D721Med (cell line): ENCODE results near the gene NPC1.

Source experiments
- DNase-seq: peaks from one replicate; pipeline ENCODE4 v3.0.0; 2011; ENCODE audit warnings: low spot score; ENCODE audit not compliant: insufficient read length
- FAIRE-seq: peaks from 2 replicates; lab custom pipeline; 2011; peaks lifted over from hg19 to GRCh38; lab: Jason Lieb, UNC
- TF ChIP-seq, protein P1 (sequence below): IDR thresholded peaks from 2 replicates; pipeline ENCODE4 v1.5.1; 2012; ENCODE audit warnings: mild to moderate bottlenecking, control low read depth; ENCODE audit not compliant: insufficient read depth; ENCODE audit errors: missing control alignments

Gene NPC1

DNA sequence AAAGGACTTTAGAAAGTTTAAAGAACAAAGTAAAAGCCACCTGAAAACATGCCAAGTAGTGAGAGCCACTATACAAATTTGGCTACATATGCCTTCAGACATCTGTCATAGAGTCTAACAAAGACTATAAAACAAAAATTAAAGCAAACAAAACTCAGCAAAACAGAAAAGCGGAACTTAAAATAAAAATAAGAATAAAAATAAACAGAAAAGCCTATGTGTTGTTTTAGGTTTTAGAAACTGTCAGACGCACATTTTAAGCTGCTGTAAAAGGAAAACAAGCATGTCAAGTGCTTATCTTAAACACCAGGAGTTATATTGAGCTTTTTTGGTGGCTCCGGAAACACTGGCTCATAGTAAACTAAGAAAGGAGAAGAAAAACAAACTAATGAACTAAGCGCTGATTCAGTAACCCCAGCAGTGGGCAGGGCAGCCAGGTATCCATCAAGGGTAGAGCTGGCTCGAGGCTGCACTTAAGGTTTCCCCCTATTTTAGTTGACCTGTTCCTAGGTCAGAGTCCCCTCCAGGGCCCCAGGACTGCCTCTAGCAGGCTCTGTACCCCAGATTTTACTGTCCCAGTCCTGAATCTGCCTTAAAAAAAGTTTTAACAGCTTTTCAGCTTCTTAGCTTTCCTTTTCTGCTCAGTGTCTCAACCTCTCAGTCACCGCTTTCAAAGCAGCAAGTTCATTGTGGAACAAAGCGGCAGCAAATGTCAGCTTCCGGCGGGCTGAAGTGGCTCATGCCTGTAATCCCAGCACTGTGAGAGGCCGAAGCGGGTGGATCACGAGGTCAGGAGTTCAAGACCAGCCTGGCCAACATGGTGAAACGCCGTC is 98.4 kb downstream of the NPC1 start:
- TF ChIP-seq, protein P1, sequence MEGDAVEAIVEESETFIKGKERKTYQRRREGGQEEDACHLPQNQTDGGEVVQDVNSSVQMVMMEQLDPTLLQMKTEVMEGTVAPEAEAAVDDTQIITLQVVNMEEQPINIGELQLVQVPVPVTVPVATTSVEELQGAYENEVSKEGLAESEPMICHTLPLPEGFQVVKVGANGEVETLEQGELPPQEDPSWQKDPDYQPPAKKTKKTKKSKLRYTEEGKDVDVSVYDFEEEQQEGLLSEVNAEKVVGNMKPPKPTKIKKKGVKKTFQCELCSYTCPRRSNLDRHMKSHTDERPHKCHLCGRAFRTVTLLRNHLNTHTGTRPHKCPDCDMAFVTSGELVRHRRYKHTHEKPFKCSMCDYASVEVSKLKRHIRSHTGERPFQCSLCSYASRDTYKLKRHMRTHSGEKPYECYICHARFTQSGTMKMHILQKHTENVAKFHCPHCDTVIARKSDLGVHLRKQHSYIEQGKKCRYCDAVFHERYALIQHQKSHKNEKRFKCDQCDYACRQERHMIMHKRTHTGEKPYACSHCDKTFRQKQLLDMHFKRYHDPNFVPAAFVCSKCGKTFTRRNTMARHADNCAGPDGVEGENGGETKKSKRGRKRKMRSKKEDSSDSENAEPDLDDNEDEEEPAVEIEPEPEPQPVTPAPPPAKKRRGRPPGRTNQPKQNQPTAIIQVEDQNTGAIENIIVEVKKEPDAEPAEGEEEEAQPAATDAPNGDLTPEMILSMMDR = no peak
- DNase-seq (no peak), FAIRE-seq (no peak)

DNA sequence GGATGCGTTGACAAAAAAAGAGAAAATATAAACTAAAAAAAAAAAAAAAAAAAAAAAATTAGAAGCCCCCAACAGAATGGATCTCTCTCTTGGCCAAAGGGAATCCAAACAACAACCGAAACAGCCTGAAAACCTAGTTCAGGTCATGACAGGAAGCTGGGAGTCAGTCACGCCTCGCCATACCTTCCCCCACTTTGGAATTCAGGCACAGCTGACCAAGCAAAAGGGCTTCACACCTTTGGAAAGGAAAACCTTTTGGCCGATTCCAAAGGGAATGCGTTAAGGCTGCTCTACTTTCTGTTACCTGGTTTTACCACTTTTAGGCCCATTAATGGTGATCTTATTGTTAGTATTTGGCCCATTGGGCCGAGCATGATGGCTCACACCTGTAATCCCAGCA is 100.9 kb downstream of the NPC1 start:
- TF ChIP-seq, protein P1 = no peak
- no peak for FAIRE-seq

DNA sequence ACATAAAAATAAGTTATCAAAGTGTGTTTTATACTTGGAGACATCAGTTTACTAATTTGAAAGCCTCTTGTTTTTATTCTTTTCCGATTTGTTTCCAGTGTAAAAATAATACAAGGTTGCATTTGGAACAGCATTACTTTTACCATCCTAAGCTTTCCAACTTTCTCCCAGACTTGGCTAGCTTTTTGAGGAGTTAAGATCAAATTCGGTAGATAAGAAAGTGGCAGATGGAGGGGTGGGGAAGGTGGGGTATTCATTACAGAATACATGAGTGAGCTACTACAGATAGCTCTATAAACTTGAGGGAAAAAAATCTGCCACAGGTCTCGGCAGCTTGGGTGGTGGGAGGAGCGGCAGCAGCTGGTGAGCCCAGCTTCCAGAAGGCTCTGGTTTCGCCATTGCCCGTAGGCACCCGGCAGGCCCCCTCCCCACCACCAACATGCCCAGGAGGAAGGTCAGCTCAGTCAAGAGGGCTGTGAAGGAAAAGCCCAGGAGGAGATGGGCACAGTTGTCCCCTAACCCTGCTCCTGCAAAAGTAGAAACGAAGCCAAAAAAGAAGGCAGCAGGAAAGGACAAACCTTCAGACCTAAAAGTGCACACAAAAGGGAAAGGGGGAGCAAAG is 101.6 kb downstream of the NPC1 start:
- no peak for FAIRE-seq
- no peak for DNase-seq
- TF ChIP-seq, protein P1 = no peak

More for the DNA sequence above, 100.9 kb downstream of the NPC1 start:
- no peak for DNase-seq
